MCF 10A (cell line): ENCODE results near the gene CDC14B. TPM values are rescaled to one million over a fixed set of nuclear protein-coding genes. Genes with fewer than 3 reads are reported as not detected.
"Not testable (repeated sequence)": the region's sequence is repeated elsewhere in the genome, so short reads cannot be mapped to it uniquely, and the experiment has no call there.

Experiments
- BruUV-seq: library from RNA; stranded (reverse); fragments of 400-500 nt; replicated peaks from 2 replicates; lab custom pipeline; 2021; lab: Mats Ljungman, UMichigan
- CTCF ChIA-PET: fragments of 300-600 bp; sonication (Branson Sonifier 250); formaldehyde crosslinking; extraction: SDS; loops from one replicate; lab custom pipeline; 2021; ENCODE audit warnings: antibody characterized with exemption, inconsistent platforms; lab: Yijun Ruan, JAX
- POLR2A ChIA-PET: fragments of 300-600, 350-650 bp; sonication (Branson Sonifier 250); formaldehyde crosslinking; extraction: SDS; loops from one replicate; lab custom pipeline; 2020; ENCODE audit warnings: antibody characterized with exemption, inconsistent platforms; lab: Yijun Ruan, JAX
- DNase-seq: peaks from one replicate; pipeline ENCODE4 v3.0.0-alpha.2; 2018; ENCODE audit not compliant: unreplicated experiment
- H3K27ac Mint-ChIP-seq: one replicate; pipeline ENCODE4 v1.8.0; 2022; ENCODE audit warnings: mild to moderate bottlenecking, low read depth, mixed read lengths; ENCODE audit not compliant: unreplicated experiment
- H3K27me3 Mint-ChIP-seq: one replicate; pipeline ENCODE4 v1.8.0; 2022; ENCODE audit warnings: mixed read lengths; ENCODE audit not compliant: insufficient read depth, unreplicated experiment
- H3K36me3 Mint-ChIP-seq: one replicate; pipeline ENCODE4 v1.8.0; 2022; ENCODE audit warnings: mild to moderate bottlenecking, moderate library complexity, mixed read lengths; ENCODE audit not compliant: insufficient read depth, unreplicated experiment
- H3K4me1 Mint-ChIP-seq: one replicate; pipeline ENCODE4 v1.8.0; 2022; ENCODE audit warnings: mixed read lengths; ENCODE audit not compliant: insufficient read depth, unreplicated experiment
- H3K4me3 Mint-ChIP-seq: one replicate; pipeline ENCODE4 v1.8.0; 2022; ENCODE audit warnings: mild to moderate bottlenecking, moderate library complexity, mixed read lengths; ENCODE audit not compliant: unreplicated experiment
- H3K9me3 Mint-ChIP-seq: one replicate; pipeline ENCODE4 v1.8.0; 2022; ENCODE audit warnings: mixed read lengths; ENCODE audit not compliant: unreplicated experiment
- intact Hi-C: fragments of 100-400 bp; cut with micrococcal nuclease; formaldehyde crosslinking; loops from 2 replicates; pipeline ENCODE4 v1.14.1; 2022
- total RNA-seq: library from RNA; stranded (reverse); gene quantifications from 2 replicates; pipeline ENCODE4 v1.2.3, GENCODE V29; 2022
- TF ChIP-seq, protein P1 (sequence below): fragments of 200-600 bp; IDR thresholded peaks from one replicate; pipeline ENCODE4 v1.8.0; 2022; ENCODE audit warnings: antibody characterized with exemption, mild to moderate bottlenecking; ENCODE audit not compliant: unreplicated experiment

CDC14B gene
- total RNA-seq, 1 experiment from 2014 or later: 7.0 TPM

DNA sequence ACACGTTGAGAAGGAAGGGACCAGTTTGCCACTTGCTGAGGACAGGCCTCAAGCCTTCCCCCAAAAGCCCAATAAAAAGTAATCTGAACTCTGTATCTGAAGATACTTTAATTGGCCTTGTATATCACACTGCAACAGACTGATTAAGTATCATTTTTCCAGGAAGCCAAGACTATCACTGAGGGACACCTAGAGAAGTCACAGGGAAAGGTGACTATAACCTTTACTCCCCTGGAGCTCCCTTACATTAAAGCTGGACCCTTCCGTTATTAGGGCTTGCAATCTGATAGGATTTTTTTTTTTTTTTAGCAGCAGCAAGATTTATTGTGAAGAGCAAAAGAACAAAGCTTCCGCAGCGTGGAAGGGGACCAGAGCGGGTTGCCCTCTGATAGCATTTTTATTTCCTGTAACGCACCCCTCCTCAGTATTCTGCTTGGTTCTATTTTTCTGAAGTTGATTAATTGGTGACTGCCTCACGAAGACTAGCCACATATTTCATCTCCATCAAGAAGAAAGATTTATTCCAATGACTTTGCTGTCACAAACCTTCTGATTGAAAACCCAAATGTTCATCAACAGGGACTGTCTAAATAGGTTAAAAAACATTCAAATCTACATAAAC, 2.7 kb downstream of the CDC14B start:
- no peak for DNase-seq
- no peaks in the 10 kb centered on the region for H3K36me3 Mint-ChIP-seq
- CTCF ChIA-PET: interaction anchor here (0.7 kb wide), 1 partner anchor 35 kb away, joined by 3 read pairs; no protein-coding TSS in a partner anchor
- no peaks in the 10 kb centered on the region for H3K27me3 Mint-ChIP-seq
- no peak overlapping the region for H3K4me3 Mint-ChIP-seq
- H3K27ac Mint-ChIP-seq: no peak overlapping the region
- TF ChIP-seq, protein P1, sequence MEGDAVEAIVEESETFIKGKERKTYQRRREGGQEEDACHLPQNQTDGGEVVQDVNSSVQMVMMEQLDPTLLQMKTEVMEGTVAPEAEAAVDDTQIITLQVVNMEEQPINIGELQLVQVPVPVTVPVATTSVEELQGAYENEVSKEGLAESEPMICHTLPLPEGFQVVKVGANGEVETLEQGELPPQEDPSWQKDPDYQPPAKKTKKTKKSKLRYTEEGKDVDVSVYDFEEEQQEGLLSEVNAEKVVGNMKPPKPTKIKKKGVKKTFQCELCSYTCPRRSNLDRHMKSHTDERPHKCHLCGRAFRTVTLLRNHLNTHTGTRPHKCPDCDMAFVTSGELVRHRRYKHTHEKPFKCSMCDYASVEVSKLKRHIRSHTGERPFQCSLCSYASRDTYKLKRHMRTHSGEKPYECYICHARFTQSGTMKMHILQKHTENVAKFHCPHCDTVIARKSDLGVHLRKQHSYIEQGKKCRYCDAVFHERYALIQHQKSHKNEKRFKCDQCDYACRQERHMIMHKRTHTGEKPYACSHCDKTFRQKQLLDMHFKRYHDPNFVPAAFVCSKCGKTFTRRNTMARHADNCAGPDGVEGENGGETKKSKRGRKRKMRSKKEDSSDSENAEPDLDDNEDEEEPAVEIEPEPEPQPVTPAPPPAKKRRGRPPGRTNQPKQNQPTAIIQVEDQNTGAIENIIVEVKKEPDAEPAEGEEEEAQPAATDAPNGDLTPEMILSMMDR: no peak
- POLR2A ChIA-PET: interaction anchor here (0.7 to 1.4 kb wide), 2 partner anchors 50 to 1204 kb away, joined by 3 to 7 read pairs; no protein-coding TSS in a partner anchor
- no TSS peak for BruUV-seq
- intact Hi-C loops: no loop called here
- H3K9me3 Mint-ChIP-seq: no peaks in the 10 kb centered on the region
- peaks cover 27% of the 10 kb centered on the region for H3K4me1 Mint-ChIP-seq

DNA sequence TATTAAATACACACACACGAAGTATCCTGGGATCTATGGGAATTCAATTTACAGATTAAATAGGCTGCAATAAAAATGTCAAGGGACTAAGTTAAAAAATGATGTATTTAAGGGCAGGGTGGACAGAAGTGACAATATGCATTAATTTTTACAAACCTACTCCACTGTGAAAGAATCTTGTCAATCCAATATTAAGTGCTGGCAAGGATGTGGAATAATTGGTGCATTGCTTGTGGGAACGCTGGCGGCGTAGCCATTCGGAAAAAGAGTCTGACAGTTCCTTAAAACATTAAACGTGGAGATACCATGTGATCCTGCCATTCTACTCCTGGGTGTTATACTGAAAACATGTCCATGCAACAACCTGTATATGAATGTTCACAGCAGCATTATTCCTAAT, 4.2 kb downstream of the CDC14B start:
- TF ChIP-seq, protein P1: no peak
- Mint-ChIP-seq H3K36me3 (no peaks in the 10 kb centered on the region), H3K27ac (no peak overlapping the region), H3K27me3 (no peaks in the 10 kb centered on the region), H3K9me3 (no peaks in the 10 kb centered on the region), H3K4me1 (peaks cover 27% of the 10 kb centered on the region), H3K4me3 (no peak overlapping the region)
- ChIA-PET CTCF (interaction anchor here (0.5 kb wide), 1 partner anchor 283 kb away, joined by 4 read pairs; no protein-coding TSS in a partner anchor), POLR2A (interaction anchor here (0.7 to 1.4 kb wide), 3 partner anchors 10 to 49 kb away, joined by 3 to 11 read pairs (median 7); no protein-coding TSS in a partner anchor)
- no peak for DNase-seq
- no TSS peak for BruUV-seq
- intact Hi-C loops: no loop called here

DNA sequence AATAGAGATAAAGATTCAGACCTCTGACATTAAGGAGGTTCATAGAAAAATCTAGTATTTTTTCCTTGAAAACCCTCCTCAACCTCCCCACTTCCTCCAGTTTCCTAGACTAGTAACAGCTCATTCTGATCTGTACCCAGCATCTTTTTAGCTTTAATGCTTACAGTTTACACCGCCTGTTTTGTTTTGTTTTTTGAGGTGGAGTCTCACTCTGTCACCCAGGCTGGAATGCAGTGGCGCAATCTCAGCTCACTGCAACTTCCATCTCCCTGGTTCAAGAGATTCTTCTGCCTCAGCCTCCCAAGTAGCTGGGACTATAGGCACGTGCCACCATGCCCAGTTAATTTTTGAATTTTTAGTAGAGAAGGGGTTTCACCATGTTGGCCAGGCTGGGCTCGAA, 5.0 kb downstream of the CDC14B start:
- Mint-ChIP-seq H3K4me1 (peaks cover 27% of the 10 kb centered on the region), H3K27ac (peak overlapping the region; percentile 27)
- BruUV-seq, H3K9me3 Mint-ChIP-seq, H3K36me3 Mint-ChIP-seq, intact Hi-C loops, H3K4me3 Mint-ChIP-seq, H3K27me3 Mint-ChIP-seq: not testable (repeated sequence)
- DNase-seq: peak; percentile 16
- POLR2A ChIA-PET: interaction anchor here (0.6 to 1.4 kb wide), 8 partner anchors 12 to 1106 kb away, joined by 3 to 11 read pairs (median 3); no protein-coding TSS in a partner anchor
- CTCF ChIA-PET: interaction anchor here (1.1 to 1.3 kb wide), 2 partner anchors 11 to 47 kb away, joined by 3 to 5 read pairs; no protein-coding TSS in a partner anchor

DNA sequence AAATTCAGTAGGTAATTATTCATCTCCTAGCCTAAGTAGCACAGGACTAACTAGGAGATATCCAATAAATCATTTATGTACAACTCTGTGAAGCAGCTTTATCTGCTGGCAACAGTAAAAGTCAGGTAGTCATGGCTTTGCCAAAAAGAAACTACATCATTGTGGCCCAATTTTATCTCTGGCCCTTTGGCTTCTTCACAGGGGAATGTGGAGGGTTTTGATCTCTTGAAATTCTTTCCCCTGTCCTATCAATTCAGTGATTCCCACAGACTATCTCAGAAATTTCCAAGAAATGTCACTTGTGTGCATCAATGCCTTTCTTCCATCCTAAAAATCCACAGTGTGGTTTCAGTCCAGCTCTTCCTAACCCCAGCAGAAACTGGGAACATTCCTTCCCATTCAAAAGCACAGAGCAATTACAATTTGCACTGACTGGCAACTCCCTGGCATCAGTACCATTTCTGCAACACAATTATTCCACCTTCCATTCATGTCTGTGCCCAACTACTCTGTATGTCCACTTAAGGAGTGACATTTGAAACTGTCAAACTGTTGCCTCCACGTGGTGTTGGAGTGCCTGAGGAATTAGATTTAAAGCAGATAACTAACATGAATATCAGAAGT, 6.6 kb downstream of the CDC14B start:
- no peaks in the 10 kb centered on the region for H3K27me3 Mint-ChIP-seq
- no peaks in the 10 kb centered on the region for H3K9me3 Mint-ChIP-seq

More for the DNA sequence above, 6.6 kb downstream of the CDC14B start:
- Mint-ChIP-seq H3K27ac (no peak overlapping the region), H3K36me3 (no peaks in the 10 kb centered on the region), H3K4me3 (no peak overlapping the region), H3K4me1 (peaks cover 24% of the 10 kb centered on the region)
- POLR2A ChIA-PET: interaction anchor here (0.6 to 1.6 kb wide), 6 partner anchors 11 to 626 kb away, joined by 3 to 7 read pairs (median 4); partner anchors contain the start of genes HABP4 and SLC35D2
- CTCF ChIA-PET: interaction anchor here (0.6 to 1.6 kb wide), 2 partner anchors 46 to 70 kb away, joined by 3 to 8 read pairs; no protein-coding TSS in a partner anchor
- intact Hi-C loops: no loop called here
- BruUV-seq: no TSS peak
- TF ChIP-seq, protein P1: no peak
- no peak for DNase-seq
